CD4-positive, alpha-beta T cell treated with Interferon alpha-2 for 1 hour (primary cell): ENCODE results near the gene TFB1M.

Experiments used
- DNase-seq, 2 donors: peaks; one replicate each; pipeline ENCODE4 v3.0.0-alpha.2; 2020 to 2022

The TFB1M gene

GRCh38 chr6:155262655-155263054 lies 51.6 kb downstream of the TFB1M start:
- no peak for DNase-seq

- DNase-seq, result peak in 1 of 2 donors; percentile 5
These were observed 53.0 kb downstream of the TFB1M start for GRCh38 chr6:155261111-155261900.

GRCh38 chr6:155260686-155261085 lies 53.6 kb downstream of the TFB1M start:
- DNase-seq, result no peak

- no peak for DNase-seq
These were observed 54.4 kb downstream of the TFB1M start for GRCh38 chr6:155259897-155260296.

- DNase-seq, result no peak
These were observed 55.1 kb downstream of the TFB1M start for GRCh38 chr6:155259204-155259603.

GRCh38 chr6:155257796-155258195 lies 56.5 kb downstream of the TFB1M start:
- DNase-seq, result no peak

GRCh38 chr6:155256122-155256795 lies 58.0 kb downstream of the TFB1M start:
- DNase-seq, result no peak

GRCh38 chr6:155254139-155254538 lies 60.1 kb downstream of the TFB1M start:
- no peak for DNase-seq

- no peak for DNase-seq
These were observed 60.9 kb downstream of the TFB1M start for GRCh38 chr6:155253337-155253736.

GRCh38 chr6:155252581-155252980 lies 61.7 kb downstream of the TFB1M start:
- no peak for DNase-seq

GRCh38 chr6:155250701-155251381 lies 63.4 kb downstream of the TFB1M start:
- DNase-seq, result no peak

- peak; percentile 26 for DNase-seq
These were observed 66.0 kb downstream of the TFB1M start for GRCh38 chr6:155248008-155249001.

- DNase-seq, result no peak
These were observed 66.7 kb downstream of the TFB1M start for GRCh38 chr6:155247618-155248007.

- no peak for DNase-seq
These were observed 67.5 kb downstream of the TFB1M start for GRCh38 chr6:155246825-155247224.

- no peak for DNase-seq
These were observed 68.5 kb downstream of the TFB1M start for GRCh38 chr6:155245831-155246230.

GRCh38 chr6:155245193-155245592 lies 69.1 kb downstream of the TFB1M start:
- no peak for DNase-seq

GRCh38 chr6:155244434-155244833 lies 69.8 kb downstream of the TFB1M start:
- no peak for DNase-seq

GRCh38 chr6:155241966-155242365 lies 72.3 kb downstream of the TFB1M start:
- DNase-seq, result no peak

GRCh38 chr6:155240905-155241600 lies 73.2 kb downstream of the TFB1M start:
- no peak for DNase-seq

- no peak for DNase-seq
These were observed 76.7 kb downstream of the TFB1M start for GRCh38 chr6:155237613-155238012.

GRCh38 chr6:155235087-155235486 lies 79.2 kb downstream of the TFB1M start:
- no peak for DNase-seq

GRCh38 chr6:155234687-155235086 lies 79.6 kb downstream of the TFB1M start:
- no peak for DNase-seq
